SKM-1 (cell line): ENCODE data around the gene ZNF354C.

Experiments used
- DNase-seq: peaks from one replicate; lab custom pipeline; 2025; ENCODE audit not compliant: unreplicated experiment; lab: John Stamatoyannopoulos, UW

The ZNF354C gene

DNA sequence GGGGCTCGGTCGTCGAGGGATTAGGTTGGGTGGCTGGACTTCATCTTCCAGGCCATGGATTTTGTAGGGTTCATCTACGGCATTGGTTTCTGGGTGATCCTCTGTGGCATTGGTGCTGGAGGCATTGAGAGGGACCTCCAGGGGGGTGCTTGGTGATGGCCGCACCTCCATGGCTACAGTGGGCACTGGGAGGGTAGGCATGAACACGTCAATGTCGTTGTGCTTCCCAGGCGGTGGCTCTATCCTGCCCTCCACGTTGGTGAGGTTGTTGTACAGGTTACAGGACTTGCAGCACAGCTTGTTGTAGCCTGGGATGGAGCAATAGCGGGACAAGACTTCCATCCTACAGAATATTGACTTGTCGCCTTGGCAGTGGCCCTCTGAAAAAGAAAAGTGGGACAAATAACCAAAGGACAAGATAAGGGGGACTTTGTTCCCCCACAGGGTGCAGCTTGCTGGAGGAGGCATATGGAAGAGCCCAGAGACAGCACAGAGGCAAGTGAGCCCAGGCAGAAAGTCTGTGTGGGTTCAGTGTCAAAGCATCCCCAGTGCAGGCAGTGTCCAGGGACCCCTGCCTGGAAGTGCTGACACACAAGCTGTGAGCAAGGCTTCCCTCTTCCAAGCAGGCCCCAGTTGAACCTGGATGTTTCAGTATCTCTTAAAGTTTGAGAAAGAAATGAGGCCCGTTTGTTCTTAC, 53.9 kb downstream of the ZNF354C start:
- no peak for DNase-seq

- no peak for DNase-seq
Measured at GRCh38 chr5:179114756-179115155, 54.6 kb downstream of the ZNF354C start.

- no peak for DNase-seq
Measured at GRCh38 chr5:179115307-179115706, 55.1 kb downstream of the ZNF354C start.

DNA sequence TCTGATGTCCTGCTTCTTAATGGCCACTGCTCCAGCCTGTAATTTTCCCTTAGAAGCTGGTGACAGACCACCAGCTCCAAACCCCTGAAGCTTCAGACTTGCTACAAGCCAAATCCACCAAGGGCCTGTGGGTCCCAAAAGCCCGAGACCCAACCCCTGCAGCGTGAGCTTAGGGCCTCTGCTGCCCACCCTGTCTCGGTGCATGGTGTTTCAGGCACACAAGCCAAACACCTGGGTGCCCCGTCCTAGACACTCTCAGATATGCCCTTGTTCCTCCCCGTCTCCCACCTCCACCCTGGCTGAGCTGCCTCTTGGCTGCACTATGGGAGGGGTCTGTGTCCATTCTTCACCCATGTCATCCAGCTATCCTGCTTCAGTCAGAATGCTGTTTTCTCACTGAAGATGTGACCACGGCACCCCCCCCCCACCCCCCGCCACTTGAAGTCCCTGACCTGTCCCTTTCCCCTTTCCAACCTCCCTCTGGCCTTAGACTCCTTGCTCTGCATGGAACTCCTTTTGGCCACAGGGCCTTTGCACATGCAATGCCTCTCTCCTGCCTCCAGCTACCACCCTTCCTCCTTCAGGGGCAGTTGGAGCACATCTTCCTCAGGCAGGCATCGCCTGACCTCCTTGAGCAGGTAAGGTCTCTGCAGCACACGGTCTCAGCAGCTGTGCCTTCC, 55.8 kb downstream of the ZNF354C start:
- no peak for DNase-seq

DNA sequence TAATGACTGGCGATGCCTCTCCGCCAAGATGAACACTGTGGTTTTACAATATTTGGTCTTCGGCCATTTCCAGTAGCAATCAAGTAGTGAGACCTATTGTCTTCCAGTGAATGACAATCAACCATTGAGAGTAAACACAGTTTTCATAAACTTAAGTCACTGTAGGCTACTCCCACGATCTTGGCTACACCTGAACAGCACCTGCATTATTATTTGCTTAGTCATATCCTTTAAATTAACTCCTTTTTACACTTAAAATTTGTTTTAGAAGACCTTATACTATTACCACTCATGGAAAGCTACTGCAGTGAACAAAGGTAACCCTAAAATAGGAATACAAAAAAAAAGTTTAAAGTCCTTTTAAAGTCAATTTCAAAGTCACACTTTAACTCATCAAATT, 58.2 kb downstream of the ZNF354C start:
- DNase-seq: no peak

GRCh38 chr5:179118756-179119414, 58.7 kb downstream of the ZNF354C start:
- DNase-seq: no peak

GRCh38 chr5:179119415-179120170, 59.4 kb downstream of the ZNF354C start:
- no peak for DNase-seq

DNA sequence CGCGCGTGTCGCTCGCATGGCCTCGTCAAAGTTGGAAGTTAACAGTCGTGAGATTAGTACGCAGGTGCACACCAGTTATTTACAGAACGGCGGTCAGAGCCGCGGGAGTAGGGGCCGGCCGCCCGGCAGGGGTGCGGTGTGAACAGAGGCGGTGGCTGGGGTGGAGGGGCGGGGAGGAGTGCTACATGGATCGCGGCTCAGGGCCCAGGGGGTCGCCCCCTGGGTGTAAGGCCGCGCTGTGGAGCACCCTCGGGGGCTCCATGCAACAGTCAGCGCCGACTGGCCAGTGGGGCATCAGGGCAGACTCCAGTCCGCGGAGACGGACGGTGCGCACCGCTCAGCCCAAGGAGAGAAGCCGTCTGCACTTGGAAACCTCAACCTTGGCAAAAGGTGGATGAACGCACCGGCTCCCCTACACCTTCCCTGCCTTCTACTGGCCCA, 60.3 kb downstream of the ZNF354C start:
- DNase-seq: no peak

GRCh38 chr5:179120951-179121666, 60.9 kb downstream of the ZNF354C start:
- DNase-seq: no peak

- DNase-seq: no peak
Measured at GRCh38 chr5:179121667-179122111, 61.5 kb downstream of the ZNF354C start.

DNA sequence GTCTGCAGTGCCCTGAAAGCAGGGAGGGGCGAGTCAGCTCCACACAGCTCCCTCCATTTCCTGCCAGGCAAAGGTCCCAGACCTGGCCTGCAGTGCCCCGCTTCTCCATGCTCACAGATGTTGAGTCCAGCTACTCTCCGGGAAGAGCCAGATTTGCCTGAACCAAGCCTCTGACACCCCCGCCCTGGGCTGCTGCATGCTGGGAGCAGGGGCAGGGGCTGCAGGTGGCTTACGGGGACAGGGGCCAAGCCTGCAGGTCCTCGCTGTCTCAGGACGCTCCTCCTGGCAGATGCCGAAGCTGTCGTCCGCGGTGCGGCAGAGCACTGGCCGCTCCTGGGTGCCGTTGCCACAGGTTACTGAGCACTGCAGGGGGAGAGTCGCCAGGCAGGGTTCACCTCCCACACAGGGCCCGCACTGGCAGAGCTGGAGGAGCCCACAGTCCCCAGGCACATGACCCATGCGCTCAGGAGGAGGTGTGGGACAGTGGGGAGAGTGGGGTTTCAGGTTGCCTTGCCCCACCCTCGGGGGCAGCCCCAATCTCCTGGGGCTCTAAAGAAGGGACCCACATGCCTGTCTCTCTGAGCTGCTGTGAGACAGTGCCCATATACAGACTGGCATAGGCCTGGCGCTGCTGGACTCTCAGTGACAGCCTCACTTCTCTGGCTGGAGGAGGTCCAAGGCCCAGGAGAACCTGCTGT, 62.4 kb downstream of the ZNF354C start:
- no peak for DNase-seq

GRCh38 chr5:179123109-179123426, 62.9 kb downstream of the ZNF354C start:
- no peak for DNase-seq

DNA sequence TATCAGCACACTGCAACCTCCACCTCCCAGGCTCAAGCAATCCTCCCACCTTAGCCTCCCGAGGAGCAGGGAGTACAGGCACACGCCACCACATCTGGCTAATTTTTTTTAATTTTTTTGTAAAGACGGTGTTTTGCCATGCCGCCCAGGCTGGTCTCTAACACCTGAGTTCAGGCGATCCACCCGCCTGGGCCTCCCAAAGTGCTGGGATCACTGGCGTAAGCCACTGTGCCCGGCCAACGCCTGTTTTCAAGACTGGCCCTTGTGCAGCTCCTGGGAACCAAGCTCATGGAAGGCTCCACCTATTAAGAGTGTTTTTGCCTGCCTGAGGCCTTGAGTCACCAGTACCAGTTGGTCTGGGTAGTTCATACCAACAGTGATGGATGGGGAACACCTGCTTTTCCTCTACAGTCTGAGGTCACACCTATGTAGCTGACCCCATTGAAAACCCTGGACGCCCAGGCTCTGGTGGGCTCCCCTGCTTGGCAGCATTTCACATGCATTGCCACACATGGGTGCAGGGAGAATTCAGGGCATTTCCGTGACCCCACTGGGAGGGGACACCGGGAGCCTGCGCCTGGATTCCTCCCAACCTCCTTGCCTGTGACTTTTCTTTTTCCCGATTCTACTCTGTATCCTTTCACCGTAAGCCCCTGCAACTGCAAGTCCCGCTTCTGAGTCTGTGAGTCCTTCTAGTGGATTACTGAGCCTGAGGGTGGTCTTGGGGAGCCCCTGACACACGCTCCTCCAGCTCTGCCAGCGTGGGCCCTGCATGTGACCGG, 63.5 kb downstream of the ZNF354C start:
- no peak for DNase-seq

DNA sequence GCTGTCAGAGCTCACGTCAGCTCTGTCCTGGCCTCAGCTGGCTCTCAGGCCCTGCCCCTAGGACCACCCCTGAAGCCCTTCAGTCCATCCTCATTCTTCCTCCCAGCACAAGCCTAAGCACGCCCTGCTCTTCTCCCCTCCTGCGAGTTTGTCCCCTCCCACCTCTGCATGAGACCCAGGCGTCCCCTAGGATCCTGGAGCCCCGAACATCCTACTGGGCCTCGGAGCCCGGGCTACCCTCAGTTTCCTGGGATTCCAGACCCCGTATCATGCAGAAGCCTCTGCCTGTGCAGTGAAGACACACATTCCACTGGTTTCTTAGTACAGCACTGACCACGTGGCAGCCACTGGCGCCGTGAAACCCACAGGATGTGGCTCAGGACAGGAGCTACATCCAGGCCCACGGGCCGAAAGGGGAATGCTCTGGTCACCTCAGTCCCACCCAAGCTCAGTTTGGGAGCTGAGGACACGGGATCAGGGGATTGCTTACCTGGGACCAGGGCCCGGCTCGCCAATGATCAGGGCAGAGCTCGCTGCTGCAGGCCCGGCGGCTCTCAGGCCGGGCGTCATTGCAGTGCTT, 64.2 kb downstream of the ZNF354C start:
- no peak for DNase-seq

- DNase-seq: no peak
Measured at GRCh38 chr5:179124853-179125788, 64.9 kb downstream of the ZNF354C start.

DNA sequence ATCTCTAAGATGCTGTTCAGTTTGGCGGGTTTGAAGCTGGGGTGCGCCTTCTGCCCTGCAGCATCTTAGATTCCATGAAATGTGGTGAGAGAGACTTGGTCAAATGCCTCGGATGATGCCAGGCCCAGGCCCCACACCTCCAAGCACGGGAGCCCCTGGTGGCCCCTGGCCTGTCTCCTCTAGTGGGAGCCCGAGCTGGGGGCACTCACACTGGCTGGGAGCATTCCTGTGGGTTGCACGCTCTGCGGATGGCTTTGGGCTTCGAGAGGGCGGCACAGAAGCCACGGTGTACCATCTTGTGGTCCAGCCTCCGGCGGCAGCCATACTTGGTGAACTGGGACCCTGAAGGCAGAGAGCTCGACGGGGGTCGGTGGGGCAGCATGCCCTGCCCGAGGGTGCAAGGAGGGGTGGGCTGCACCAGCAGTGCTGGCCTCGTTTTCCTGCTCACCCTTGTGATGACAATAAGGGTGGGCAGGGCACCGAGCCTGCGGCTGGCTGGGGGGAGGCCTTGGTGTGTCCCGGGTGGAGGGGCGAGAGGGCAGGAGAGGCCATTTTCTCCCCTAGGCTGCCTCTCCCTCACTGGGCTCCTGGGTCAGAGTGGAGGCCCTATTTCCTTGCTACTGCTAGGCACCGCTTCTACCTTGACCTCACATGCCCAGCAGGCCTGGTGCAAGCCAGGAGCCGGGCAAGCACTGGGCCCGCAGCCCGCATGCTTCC, 65.8 kb downstream of the ZNF354C start:
- no peak for DNase-seq

GRCh38 chr5:179126506-179126991, 66.4 kb downstream of the ZNF354C start:
- no peak for DNase-seq
